Globus pallidus (tissue), 1 donor: ENCODE data around the gene YAF2.
A peak's percentile ranks its signal among the peaks of the same experiment; 100 is the strongest.
"Not testable (repeated sequence)": the region's sequence is repeated elsewhere in the genome, so short reads cannot be mapped to it uniquely, and the experiment has no call there.

Source experiments
- DNase-seq: peaks from one replicate; pipeline ENCODE4 v3.0.0-alpha.2; 2015; ENCODE audit warnings: low spot score

YAF2 gene

GRCh38 chr12:42196723-42197603, 41.1 kb downstream of the YAF2 start:
- DNase-seq = no peak

DNA sequence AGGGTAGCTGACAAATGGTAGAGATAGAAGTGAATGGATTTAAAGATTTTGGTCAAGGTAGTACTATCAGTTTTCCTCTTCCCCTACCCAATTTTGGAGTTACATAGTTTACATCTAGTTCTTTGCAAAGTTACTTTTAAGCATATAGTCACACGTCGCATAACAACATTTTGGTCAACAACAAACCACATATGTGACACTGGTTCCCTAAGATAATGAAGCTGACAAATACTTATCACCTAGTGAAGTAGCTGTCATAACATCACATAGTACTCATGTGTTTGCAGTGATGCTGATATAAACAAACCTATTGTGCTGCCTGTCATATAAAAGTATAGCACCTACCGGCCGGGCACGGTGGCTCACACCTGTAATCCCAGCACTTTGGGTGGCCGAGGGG, 45.4 kb downstream of the YAF2 start:
- no peak for DNase-seq

GRCh38 chr12:42192258-42192657, 45.8 kb downstream of the YAF2 start:
- DNase-seq = no peak

DNA sequence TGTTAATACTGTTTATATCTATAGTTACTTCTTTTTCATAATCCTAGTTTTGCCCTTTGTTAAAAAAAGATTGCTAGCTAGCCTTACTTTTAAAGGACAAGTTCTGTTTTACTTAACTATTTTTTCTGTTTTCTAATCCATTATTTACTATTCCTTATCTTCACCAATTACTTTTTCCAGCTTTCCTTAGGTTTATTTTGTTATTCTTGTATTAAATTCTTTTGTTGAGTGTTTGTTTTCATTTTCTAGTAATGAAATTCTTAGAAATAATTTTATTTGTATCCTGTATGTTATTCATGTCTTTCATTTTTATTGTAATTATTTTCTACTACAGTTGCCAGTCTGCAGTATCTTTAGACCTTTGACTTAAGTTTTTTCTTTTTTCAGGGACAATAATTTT, 47.7 kb downstream of the YAF2 start:
- no peak for DNase-seq

- DNase-seq = not testable (repeated sequence)
Observed at GRCh38 chr12:42188275-42188674, 49.8 kb downstream of the YAF2 start.

DNA sequence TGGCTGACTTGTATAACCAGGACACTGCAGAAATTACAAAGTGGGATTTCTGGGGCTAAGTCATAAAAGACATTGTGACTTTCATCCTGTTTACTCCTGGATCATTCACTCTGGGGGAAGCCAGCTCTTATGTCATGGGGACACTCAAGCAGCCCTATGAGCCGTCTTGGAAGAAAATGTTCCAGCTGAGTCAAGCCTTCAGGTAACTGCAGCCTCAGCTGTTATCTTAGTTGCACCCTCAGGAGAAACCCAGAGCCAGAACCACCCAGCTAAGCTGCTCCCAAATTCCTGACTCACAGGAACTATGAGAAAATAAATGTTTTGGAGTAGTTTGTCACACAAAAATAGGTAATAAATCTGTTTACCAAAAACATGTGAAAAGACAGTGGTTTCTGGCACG, 50.2 kb downstream of the YAF2 start:
- DNase-seq = no peak

DNA sequence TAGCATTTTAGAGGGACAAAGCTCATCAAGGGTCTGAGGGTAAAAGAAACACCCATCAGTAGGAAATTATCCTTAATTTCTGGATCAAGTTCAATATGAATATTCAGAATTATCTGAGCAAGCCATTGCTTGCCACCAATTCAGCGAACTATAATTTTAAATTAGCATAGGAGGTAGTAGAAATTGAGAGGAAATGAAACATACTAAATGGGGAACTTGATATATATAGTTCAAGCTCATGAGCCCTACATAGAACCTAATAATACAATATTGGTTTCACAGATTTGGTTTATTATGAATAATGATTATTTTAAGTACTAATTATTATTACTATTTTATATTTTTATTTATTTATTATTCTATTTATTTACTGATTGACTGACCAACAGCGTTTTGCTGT, 51.3 kb downstream of the YAF2 start:
- no peak for DNase-seq

GRCh38 chr12:42182394-42182793, 55.7 kb downstream of the YAF2 start:
- DNase-seq = no peak

DNA sequence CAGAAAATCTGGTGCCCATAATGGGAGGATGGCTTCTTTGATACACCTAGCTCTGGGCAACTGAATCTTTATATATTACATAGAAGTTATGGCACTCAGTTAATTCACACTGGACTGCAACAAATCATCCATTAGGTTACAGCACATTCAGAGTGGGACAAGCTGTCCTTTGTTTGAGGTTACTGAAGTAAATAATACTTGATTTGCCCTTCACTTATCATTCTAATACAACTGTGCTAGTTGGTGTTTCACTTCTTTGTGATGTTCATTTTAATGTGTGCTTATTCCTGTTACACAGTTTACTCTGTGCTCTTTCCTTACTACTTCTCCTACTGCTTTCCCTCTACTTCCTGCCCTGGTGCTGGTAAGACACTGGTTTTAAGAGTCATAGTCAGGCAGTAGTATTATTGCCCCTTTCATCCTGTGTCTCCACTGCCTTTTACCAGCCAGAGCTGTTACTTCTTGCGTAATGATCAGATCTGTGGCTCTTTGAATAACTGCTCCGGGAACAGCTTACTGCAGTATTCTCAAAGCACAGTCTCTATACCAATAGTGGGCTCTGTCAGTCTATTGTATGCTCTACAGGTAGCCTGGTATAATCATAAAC, 57.0 kb downstream of the YAF2 start:
- DNase-seq = peak; percentile 7

DNA sequence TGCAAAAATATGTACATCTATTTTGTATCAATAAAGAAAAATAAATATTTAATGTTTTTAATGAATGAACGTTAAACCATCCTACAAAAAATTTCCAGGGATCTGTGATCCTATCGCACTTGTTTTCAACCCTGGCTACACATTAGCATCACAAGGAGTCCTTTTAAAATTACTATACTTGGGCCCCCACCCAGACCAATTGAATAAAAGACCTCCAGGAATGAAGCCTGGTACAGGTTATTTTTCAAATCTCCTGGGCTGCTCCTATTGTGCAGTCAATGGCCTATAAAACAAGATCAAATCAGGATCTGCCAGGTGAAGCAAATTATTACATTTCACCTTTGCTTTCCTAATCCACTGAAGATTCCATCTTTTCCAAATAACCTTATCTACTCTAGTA, 59.9 kb downstream of the YAF2 start:
- no peak for DNase-seq

GRCh38 chr12:42174978-42175377, 63.1 kb downstream of the YAF2 start:
- DNase-seq = no peak

DNA sequence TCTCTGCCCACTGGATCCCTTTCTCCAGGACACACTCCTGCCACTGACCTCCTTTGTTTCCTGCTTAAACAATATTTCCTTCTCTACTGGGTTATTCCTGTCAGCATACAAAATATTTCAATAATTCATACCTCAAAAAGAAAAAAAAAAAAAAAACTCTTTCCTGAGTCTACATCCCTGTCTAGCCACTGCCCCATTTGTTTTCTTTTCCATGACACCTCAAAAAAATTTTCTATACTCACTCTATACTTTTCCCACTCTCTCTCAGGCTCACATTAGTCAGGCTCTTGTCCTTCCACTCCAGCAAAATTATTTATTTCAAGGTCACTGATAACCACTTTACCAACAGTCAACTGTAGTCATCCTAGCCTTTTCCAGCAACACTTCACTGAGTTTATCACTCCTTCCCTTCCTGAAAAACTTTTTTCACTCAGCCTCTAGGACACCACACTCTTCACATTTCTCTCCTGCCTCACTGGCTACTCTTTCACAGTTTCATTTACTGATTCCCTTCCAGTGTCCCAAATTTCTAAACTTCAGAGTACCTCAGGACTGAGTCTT, 64.0 kb downstream of the YAF2 start:
- DNase-seq = no peak

DNA sequence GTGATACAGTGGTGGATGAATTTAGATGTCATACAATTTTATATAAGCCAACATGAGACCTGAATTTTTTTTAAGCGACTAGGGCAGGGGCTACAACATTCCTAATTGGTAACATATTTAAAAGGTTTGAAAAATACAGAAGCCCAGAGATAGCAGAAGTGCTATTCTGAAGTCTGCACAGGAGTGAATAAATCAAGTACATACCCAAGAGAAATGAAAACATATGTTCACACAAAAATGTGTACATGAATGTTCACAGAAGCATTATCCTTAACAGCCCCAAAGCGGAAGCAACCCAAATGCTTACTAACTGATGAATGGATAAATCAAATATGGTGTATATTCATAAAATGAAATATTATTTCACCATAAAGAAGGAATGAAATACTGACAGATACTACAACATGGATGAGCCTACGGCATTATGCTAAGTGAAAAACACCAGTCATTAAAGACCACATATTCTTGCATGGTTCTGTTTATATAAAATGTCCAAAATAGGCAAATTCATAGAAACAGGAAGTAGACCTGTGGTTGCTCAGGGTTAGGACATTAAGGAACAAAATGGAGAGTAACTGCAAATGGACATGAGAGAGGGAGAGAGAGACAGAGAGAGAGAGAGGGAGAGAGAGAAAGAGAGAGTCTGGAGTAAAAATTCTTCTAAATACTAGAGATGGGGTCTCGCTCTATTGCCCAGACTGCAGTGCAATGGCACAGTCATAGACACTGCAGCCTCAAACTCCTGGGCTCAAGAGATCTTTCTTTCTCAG, 65.4 kb downstream of the YAF2 start:
- DNase-seq = no peak

DNA sequence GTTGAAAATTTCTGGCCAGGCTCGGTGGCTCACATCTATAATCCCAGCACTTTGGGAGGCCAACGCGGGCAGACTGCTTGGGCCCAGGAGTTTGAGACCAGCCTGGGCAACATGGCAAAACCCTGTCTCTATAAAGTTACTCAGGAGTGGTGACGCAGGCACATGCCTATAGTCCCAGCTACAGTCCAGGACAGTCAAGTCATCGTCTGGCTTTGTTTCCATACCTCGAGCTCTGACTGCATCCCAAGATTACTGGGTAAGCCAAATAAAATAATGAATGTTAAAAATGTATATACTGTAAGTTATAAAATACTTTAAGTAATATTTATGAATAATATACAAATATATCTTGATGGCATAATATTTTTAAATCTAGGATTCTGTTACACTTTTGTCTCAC, 70.3 kb downstream of the YAF2 start:
- no peak for DNase-seq

DNA sequence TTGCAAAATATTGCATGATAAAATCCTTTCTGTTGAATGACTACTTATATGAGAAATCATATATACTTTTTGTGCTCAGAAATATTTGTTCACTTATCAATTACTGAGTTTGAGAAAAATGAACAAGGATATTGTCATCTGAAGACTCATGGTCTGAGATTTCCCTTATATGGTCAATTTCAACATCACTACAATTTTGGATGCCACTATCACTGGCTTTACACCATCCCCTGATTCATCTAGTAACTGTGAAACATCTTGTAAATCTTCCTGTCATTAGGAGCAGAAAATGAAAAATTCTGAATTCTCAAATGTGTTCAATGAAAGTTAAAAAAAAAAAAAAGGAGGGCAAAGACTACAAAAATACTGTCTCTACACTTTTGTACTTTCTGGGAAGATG, 71.5 kb downstream of the YAF2 start:
- no peak for DNase-seq

DNA sequence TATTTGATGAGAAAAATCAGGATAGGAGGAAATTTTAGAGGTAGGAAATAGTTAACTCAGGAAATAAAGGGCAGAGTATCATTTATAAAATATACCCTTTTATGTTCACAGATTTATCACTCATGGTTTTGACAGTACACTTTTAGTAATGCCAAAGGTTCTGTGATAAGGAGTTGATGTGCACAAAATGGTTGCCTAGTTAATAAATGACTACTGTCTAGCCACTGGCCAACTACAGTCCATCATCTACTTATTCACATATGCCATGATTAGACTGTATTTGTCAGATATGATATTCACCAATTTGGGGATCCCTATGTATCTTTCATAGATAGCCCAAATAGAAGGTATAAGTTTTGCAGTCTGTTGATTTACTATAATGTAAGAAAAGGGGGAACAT, 74.1 kb downstream of the YAF2 start:
- DNase-seq = no peak

GRCh38 chr12:42162965-42163364, 75.1 kb downstream of the YAF2 start:
- DNase-seq = no peak

- no peak for DNase-seq
Observed at GRCh38 chr12:42162193-42162592, 75.9 kb downstream of the YAF2 start.

GRCh38 chr12:42161529-42161928, 76.5 kb downstream of the YAF2 start:
- no peak for DNase-seq

GRCh38 chr12:42156232-42156631, 81.8 kb downstream of the YAF2 start:
- DNase-seq = no peak

DNA sequence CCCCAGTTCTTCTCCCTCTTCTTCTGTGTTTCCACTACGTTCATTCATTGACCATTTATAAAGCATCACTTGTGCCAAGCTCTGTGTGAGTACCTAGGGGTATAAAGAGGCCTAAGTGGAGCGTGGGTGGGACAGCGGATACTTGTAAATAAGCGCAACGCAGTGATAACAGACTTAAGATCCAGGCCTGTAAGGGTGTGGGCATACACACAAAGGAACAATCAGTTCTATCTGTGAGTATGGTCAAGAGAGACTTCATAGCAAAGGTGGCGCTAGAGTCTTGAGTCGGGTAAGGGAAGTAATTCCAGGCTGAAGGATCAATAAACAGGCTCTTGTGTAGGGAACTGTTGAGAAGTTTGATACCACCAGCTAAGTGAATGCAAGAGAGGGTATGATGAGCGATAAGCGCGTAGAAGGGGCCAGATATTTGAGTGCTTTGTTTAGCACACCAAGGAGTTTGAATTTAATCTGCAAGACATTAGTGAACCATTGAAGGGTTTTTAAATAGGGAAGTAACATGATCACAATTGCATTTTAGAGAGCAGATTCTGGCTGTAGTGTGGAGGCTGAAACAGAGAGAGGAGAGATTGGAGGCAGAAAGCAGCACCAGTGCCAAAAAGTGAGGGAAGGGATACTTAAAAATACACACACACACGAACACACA, 92.4 kb downstream of the YAF2 start:
- DNase-seq = peak; percentile 7

DNA sequence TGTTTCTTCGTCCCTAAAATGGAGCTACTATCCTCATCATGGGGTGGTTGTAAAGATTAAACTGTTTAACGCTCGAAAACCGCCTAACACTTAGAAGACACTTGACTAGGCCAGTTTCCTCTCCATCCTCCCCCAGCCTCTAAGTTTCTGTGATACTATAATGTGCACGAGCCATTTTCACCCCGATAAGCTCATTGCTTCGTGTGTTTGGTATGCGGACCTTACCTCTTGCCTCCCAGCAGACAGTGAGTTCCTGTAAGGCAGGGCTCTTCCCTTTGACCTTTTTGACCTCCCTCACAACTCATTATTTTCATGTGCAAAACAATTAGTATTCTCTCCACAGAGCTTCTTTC, 92.9 kb downstream of the YAF2 start:
- DNase-seq = no peak
